MCF 10A (cell line): ENCODE results near the gene CYLD. TPM values are rescaled to one million over a fixed set of nuclear protein-coding genes. Genes with fewer than 3 reads are reported as not detected.

Experiments
- BruUV-seq: library from RNA; stranded (reverse); fragments of 400-500 nt; replicated peaks from 2 replicates; lab custom pipeline; 2021; lab: Mats Ljungman, UMichigan
- CTCF ChIA-PET: fragments of 300-600 bp; sonication (Branson Sonifier 250); formaldehyde crosslinking; extraction: SDS; loops from one replicate; lab custom pipeline; 2021; ENCODE audit warnings: antibody characterized with exemption, inconsistent platforms; lab: Yijun Ruan, JAX
- POLR2A ChIA-PET: fragments of 300-600, 350-650 bp; sonication (Branson Sonifier 250); formaldehyde crosslinking; extraction: SDS; loops from one replicate; lab custom pipeline; 2020; ENCODE audit warnings: antibody characterized with exemption, inconsistent platforms; lab: Yijun Ruan, JAX
- DNase-seq: peaks from one replicate; pipeline ENCODE4 v3.0.0-alpha.2; 2018; ENCODE audit not compliant: unreplicated experiment
- H3K27ac Mint-ChIP-seq: one replicate; pipeline ENCODE4 v1.8.0; 2022; ENCODE audit warnings: mild to moderate bottlenecking, low read depth, mixed read lengths; ENCODE audit not compliant: unreplicated experiment
- H3K27me3 Mint-ChIP-seq: one replicate; pipeline ENCODE4 v1.8.0; 2022; ENCODE audit warnings: mixed read lengths; ENCODE audit not compliant: insufficient read depth, unreplicated experiment
- H3K36me3 Mint-ChIP-seq: one replicate; pipeline ENCODE4 v1.8.0; 2022; ENCODE audit warnings: mild to moderate bottlenecking, moderate library complexity, mixed read lengths; ENCODE audit not compliant: insufficient read depth, unreplicated experiment
- H3K4me1 Mint-ChIP-seq: one replicate; pipeline ENCODE4 v1.8.0; 2022; ENCODE audit warnings: mixed read lengths; ENCODE audit not compliant: insufficient read depth, unreplicated experiment
- H3K4me3 Mint-ChIP-seq: one replicate; pipeline ENCODE4 v1.8.0; 2022; ENCODE audit warnings: mild to moderate bottlenecking, moderate library complexity, mixed read lengths; ENCODE audit not compliant: unreplicated experiment
- H3K9me3 Mint-ChIP-seq: one replicate; pipeline ENCODE4 v1.8.0; 2022; ENCODE audit warnings: mixed read lengths; ENCODE audit not compliant: unreplicated experiment
- intact Hi-C: fragments of 100-400 bp; cut with micrococcal nuclease; formaldehyde crosslinking; loops from 2 replicates; pipeline ENCODE4 v1.14.1; 2022
- total RNA-seq: library from RNA; stranded (reverse); gene quantifications from 2 replicates; pipeline ENCODE4 v1.2.3, GENCODE V29; 2022
- TF ChIP-seq, protein P1 (sequence below): fragments of 200-600 bp; IDR thresholded peaks from one replicate; pipeline ENCODE4 v1.8.0; 2022; ENCODE audit warnings: antibody characterized with exemption, mild to moderate bottlenecking; ENCODE audit not compliant: unreplicated experiment

The CYLD gene
- total RNA-seq, 1 experiment from 2014 or later, result 53.7 TPM

DNA sequence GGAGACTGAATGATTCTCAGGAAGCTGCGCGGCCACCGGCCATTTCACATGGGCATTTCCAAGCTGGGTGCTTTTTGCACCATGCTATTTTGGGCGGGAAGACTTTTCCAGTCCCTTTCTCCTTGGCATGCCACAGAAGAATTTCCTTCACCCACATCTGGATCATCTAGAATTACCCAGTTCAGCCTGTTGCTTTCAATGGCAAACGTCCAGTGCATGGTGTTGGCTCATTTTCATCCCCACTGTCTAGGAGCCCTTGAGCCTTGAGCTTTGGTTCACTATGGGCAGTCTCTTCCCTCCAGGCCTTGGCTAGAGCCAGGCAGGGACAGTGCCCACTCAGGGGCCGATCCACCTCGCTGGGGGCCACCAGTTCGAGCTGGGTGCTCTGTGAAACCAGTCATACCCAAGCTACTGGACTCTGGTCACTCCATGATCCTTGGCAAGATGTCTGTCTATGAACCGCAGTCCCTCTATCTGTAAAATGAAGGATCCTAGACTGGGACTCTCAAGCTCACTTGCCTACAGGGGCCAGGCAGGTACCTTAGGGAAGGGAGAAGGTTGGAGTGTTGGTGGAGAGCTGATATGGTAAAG lies 71.1 kb downstream of the CYLD start:
- Mint-ChIP-seq H3K4me3 (no peak overlapping the region), H3K27me3 (no peaks in the 10 kb centered on the region), H3K27ac (no peak overlapping the region), H3K4me1 (no peaks in the 10 kb centered on the region), H3K36me3 (no peaks in the 10 kb centered on the region), H3K9me3 (no peaks in the 10 kb centered on the region)
- no peak for DNase-seq
- CTCF ChIA-PET, result interaction anchor here (0.5 to 1.5 kb wide), 6 partner anchors 10 to 1050 kb away, joined by 3 to 4 read pairs (median 4); no protein-coding TSS in a partner anchor
- TF ChIP-seq, protein P1, sequence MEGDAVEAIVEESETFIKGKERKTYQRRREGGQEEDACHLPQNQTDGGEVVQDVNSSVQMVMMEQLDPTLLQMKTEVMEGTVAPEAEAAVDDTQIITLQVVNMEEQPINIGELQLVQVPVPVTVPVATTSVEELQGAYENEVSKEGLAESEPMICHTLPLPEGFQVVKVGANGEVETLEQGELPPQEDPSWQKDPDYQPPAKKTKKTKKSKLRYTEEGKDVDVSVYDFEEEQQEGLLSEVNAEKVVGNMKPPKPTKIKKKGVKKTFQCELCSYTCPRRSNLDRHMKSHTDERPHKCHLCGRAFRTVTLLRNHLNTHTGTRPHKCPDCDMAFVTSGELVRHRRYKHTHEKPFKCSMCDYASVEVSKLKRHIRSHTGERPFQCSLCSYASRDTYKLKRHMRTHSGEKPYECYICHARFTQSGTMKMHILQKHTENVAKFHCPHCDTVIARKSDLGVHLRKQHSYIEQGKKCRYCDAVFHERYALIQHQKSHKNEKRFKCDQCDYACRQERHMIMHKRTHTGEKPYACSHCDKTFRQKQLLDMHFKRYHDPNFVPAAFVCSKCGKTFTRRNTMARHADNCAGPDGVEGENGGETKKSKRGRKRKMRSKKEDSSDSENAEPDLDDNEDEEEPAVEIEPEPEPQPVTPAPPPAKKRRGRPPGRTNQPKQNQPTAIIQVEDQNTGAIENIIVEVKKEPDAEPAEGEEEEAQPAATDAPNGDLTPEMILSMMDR, result no peak
- intact Hi-C loops, result no loop called here
- no TSS peak for BruUV-seq
- POLR2A ChIA-PET, result no interaction called here

DNA sequence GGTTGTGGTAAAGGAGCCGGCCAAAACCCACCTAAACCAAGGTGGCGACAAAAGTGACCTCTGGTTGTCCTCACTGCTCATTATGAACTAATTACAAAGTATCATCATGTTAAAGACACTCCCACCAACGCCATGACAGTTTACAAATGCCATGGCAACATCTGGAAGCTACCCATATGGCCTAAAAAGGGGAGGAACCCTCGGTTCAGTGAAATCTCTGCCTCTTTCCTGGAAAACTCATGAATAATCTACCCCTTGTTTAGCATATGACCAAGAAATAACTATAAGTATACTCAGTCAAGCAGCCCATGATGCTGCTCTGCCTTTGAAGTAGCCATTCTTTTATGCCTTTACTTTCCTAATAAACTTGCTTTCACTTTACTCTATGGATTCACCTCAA lies 72.2 kb downstream of the CYLD start:
- BruUV-seq, result no TSS peak

DNA sequence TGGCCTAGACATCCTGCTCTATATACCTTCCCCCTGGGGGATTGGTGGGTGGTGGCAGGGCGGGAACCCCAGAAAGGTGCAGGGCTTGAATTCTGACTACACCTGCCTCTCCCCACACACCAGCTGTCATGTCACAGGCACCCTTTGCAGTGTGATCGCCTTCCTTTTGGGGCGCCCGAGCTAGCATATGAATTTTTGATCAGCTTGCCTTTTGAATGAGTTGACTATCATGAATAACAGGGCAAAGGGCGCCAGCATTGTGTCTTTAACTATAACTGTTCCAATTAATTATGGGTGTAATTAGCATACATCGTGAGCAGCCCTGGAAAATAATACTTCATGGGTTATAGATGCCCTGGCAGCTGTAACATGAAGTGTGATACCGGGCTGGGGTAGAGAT lies 72.7 kb downstream of the CYLD start:
- Mint-ChIP-seq H3K27ac (no peak overlapping the region), H3K36me3 (no peaks in the 10 kb centered on the region), H3K27me3 (no peaks in the 10 kb centered on the region), H3K9me3 (no peaks in the 10 kb centered on the region), H3K4me1 (no peaks in the 10 kb centered on the region), H3K4me3 (no peak overlapping the region)
- CTCF ChIA-PET, result interaction anchor here (0.6 to 1.6 kb wide), 2 partner anchors 8 to 150 kb away, joined by 3 to 11 read pairs; no protein-coding TSS in a partner anchor
- DNase-seq, result no peak
- POLR2A ChIA-PET, result no interaction called here
- BruUV-seq, result no TSS peak
- TF ChIP-seq, protein P1, result no peak
- intact Hi-C loops, result no loop called here

More for the DNA sequence above, 72.2 kb downstream of the CYLD start:
- CTCF ChIA-PET, result interaction anchor here (0.6 to 1.6 kb wide), 3 partner anchors 8 to 1169 kb away, joined by 3 to 11 read pairs (median 3); no protein-coding TSS in a partner anchor
- H3K4me3 Mint-ChIP-seq, result no peak overlapping the region
- H3K4me1 Mint-ChIP-seq, result no peaks in the 10 kb centered on the region
- TF ChIP-seq, protein P1, result no peak
- DNase-seq, result no peak
- no peaks in the 10 kb centered on the region for H3K9me3 Mint-ChIP-seq
- no peaks in the 10 kb centered on the region for H3K27me3 Mint-ChIP-seq
- POLR2A ChIA-PET, result no interaction called here
- H3K36me3 Mint-ChIP-seq, result no peaks in the 10 kb centered on the region
- intact Hi-C loops, result no loop called here
- no peak overlapping the region for H3K27ac Mint-ChIP-seq

DNA sequence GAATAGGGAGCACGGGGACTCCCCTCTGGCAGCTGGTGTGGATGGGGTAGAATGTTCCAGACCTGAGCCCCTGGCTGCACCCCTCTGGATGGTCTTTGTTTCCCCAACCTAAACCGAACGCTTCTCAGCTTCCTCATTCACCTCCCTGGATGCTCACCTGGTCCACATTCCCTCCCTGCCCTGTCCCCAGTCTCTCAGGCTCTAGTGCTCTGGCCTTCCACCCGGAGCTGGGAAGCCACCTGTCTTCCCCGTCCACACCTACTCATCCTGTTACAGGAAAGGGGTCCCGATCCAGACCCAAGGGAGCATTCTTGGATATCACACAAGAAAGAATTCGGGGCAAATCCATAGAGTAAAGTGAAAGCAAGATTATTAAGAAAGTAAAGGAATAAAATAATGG lies 73.5 kb downstream of the CYLD start:
- ChIA-PET CTCF (interaction anchor here (1.6 kb wide), 1 partner anchor 9 kb away, joined by 11 read pairs; no protein-coding TSS in a partner anchor), POLR2A (no interaction called here)
- TF ChIP-seq, protein P1, result no peak

More for the DNA sequence above, 73.5 kb downstream of the CYLD start:
- Mint-ChIP-seq H3K9me3 (no peaks in the 10 kb centered on the region), H3K36me3 (no peaks in the 10 kb centered on the region), H3K4me3 (no peak overlapping the region), H3K4me1 (no peaks in the 10 kb centered on the region), H3K27ac (no peak overlapping the region), H3K27me3 (no peaks in the 10 kb centered on the region)
- intact Hi-C loops, result no loop called here
- no TSS peak for BruUV-seq
- DNase-seq, result no peak
